Kidney (tissue), 14 donors: ENCODE results near the gene STPG3. TPM values are rescaled to one million over a fixed set of nuclear protein-coding genes. Genes with fewer than 3 reads are reported as not detected.

Source experiments
- DNase-seq, 5 donors: peaks; one replicate each; pipeline ENCODE4 v3.0.0-alpha.2; 2013 to 2020
- FAIRE-seq: peaks from 2 replicates; lab custom pipeline; 2012; peaks lifted over from hg19 to GRCh38; lab: Jason Lieb, UNC
- H3K27ac ChIP-seq, 2 donors: one replicate each; pipeline ENCODE4 v1.7.0; 2013; ENCODE audit warnings: low read depth in 2 of 2, low read length in 2 of 2, inconsistent platforms in 1 of 2
- H3K27me3 ChIP-seq: one replicate; pipeline ENCODE4 v1.7.1; 2013; ENCODE audit warnings: low read length, inconsistent platforms; ENCODE audit not compliant: control insufficient read depth, insufficient read depth
- H3K36me3 ChIP-seq, 3 donors: one replicate each; pipeline versions ENCODE4 v1.7.0 to v1.7.1; 2013; ENCODE audit warnings: low read length in 3 of 3, control low read depth in 1 of 3, inconsistent platforms in 1 of 3; ENCODE audit not compliant: insufficient read depth in 3 of 3, control insufficient read depth in 2 of 3
- H3K4me1 ChIP-seq, 3 donors: one replicate each; pipeline versions ENCODE4 v1.7.0 to v1.7.1; 2013; ENCODE audit warnings: low read length in 3 of 3, inconsistent platforms in 1 of 3, low read depth in 1 of 3; ENCODE audit not compliant: control insufficient read depth in 2 of 3, insufficient read depth in 2 of 3
- H3K4me3 ChIP-seq, 3 donors: one replicate each; pipeline versions ENCODE4 v1.7.0 to v1.8.1; 2013; ENCODE audit warnings: low read length in 3 of 3, control low read depth in 1 of 3, inconsistent platforms in 1 of 3
- H3K9ac ChIP-seq, 3 donors: one replicate each; pipeline versions ENCODE4 v1.7.0 to v1.7.1; 2013; ENCODE audit warnings: low read length in 3 of 3, control low read depth in 1 of 3, inconsistent platforms in 1 of 3
- H3K9me3 ChIP-seq, 3 donors: one replicate each; pipeline versions ENCODE4 v1.7.0 to v1.7.1; 2013; ENCODE audit warnings: low read length in 3 of 3, control low read depth in 1 of 3, inconsistent platforms in 1 of 3; ENCODE audit not compliant: control insufficient read depth in 2 of 3, insufficient read depth in 1 of 3
- CTCF ChIP-seq: IDR thresholded peaks from 3 replicates; pipeline ENCODE4 v1.5.1; 2012; ENCODE audit warnings: mild to moderate bottlenecking, moderate library complexity, borderline replicate concordance; ENCODE audit not compliant: insufficient read depth; ENCODE audit errors: extremely low read depth
- intact Hi-C: fragments of 100-400 bp; cut with DNase I; formaldehyde crosslinking; loops from one replicate; pipeline ENCODE4 v1.11.1; 2022
- polyA plus RNA-seq: library from polyadenylated mRNA; stranded (reverse); fragments of 350-450 nt; fragmentation: Illumina TruSeq; extraction: RNeasy Lipid Tissue Mini Kit (QIAGEN cat#74804); gene quantifications from one replicate; pipeline ENCODE4 v1.2.3, GENCODE V29; 2014; ENCODE audit warnings: low read depth, low replicate concordance; ENCODE audit not compliant: insufficient read depth
- total RNA-seq: library from RNA; stranded (reverse); fragmentation: NEBNext Ultra II Directional; extraction: Animal tissue kit (Norgen Biotek cat#: 25700); gene quantifications from one replicate; pipeline ENCODE4 v1.2.1, GENCODE V29; 2021
- donor health status: control.
- donor health status: control.
- donor health status: control.
- donor health status: control.
- donor health status: control.
- donor health status: DM: yes; HTN: yes; CAD: no.
- donor health status: Normal renal cell carcinoma (clear cell type).

STPG3 gene
- total and polyA plus RNA-seq, 2 donors from 2014 or later, result 0.38 TPM; not detected in 1

- no peak for FAIRE-seq
- DNase-seq, result peak in 1 of 5 donors; percentile 56
- intact Hi-C loops, result no loop called here
- Histone ChIP-seq H3K4me3 (no peak overlapping the region), H3K27ac (no peak overlapping the region), H3K27me3 (no peaks in the 10 kb centered on the region), H3K9me3 (no peaks in the 10 kb centered on the region), H3K9ac (no peak overlapping the region), H3K4me1 (peaks cover 0 to 10% (median 6%) of the 10 kb centered on the region in 3 donors), H3K36me3 (peaks cover 2 to 10% (median 4%) of the 10 kb centered on the region in 3 donors)
- no peak for TF ChIP-seq CTCF
Measured at GRCh38 chr9:137264067-137264466, 13.0 kb downstream of the STPG3 start.

- intact Hi-C loops, result no loop called here
- Histone ChIP-seq H3K9ac (no peak overlapping the region), H3K4me3 (no peak overlapping the region), H3K27ac (no peak overlapping the region), H3K4me1 (peaks cover 0 to 18% (median 13%) of the 10 kb centered on the region in 3 donors), H3K27me3 (no peaks in the 10 kb centered on the region), H3K36me3 (peaks cover 2 to 7% (median 4%) of the 10 kb centered on the region in 3 donors), H3K9me3 (no peaks in the 10 kb centered on the region)
- DNase-seq (peak in 1 of 5 donors; percentile 68), FAIRE-seq (no peak)
- no peak for TF ChIP-seq CTCF
Measured at GRCh38 chr9:137265496-137266161, 14.5 kb downstream of the STPG3 start.

GRCh38 chr9:137266162-137266527 lies 15.1 kb downstream of the STPG3 start:
- Histone ChIP-seq H3K36me3 (peaks cover 2 to 7% (median 4%) of the 10 kb centered on the region in 3 donors), H3K27me3 (no peaks in the 10 kb centered on the region), H3K9me3 (no peaks in the 10 kb centered on the region), H3K27ac (no peak overlapping the region), H3K4me3 (no peak overlapping the region), H3K9ac (no peak overlapping the region), H3K4me1 (peaks cover 0 to 18% (median 13%) of the 10 kb centered on the region in 3 donors)
- no peak for TF ChIP-seq CTCF
- intact Hi-C loops, result no loop called here
- FAIRE-seq (no peak), DNase-seq (peak in 1 of 5 donors; percentile 66)
